Neuronal stem cell (in vitro differentiated cells): ENCODE results near the gene CACNA1C.

ENCODE experiments used
- DNase-seq: peaks from one replicate; pipeline ENCODE4 v3.0.0-alpha.2; 2013; ENCODE audit warnings: low spot score
- H2AFZ ChIP-seq: one replicate; pipeline ENCODE4 v1.6.1; 2013; ENCODE audit warnings: mild to moderate bottlenecking, low read length, inconsistent platforms
- H2AK5ac ChIP-seq: 2 replicates; pipeline ENCODE4 v1.6.1; 2013; ENCODE audit warnings: low read depth, mild to moderate bottlenecking, inconsistent platforms, low read length, moderate library complexity, mixed read lengths
- H2BK120ac ChIP-seq: 2 replicates; pipeline ENCODE4 v1.6.1; 2013; ENCODE audit warnings: low read depth, mild to moderate bottlenecking, inconsistent platforms, low read length, moderate library complexity, mixed read lengths
- H2BK12ac ChIP-seq: one replicate; pipeline ENCODE4 v1.6.1; 2013; ENCODE audit warnings: low read length, inconsistent platforms
- H2BK15ac ChIP-seq: 2 replicates; pipeline ENCODE4 v1.6.1; 2013; ENCODE audit warnings: mild to moderate bottlenecking, low read length, inconsistent platforms, mixed read lengths
- H2BK5ac ChIP-seq: one replicate; pipeline ENCODE4 v1.6.1; 2013; ENCODE audit warnings: inconsistent platforms, mild to moderate bottlenecking, low read length, moderate library complexity
- H3K14ac ChIP-seq: one replicate; pipeline ENCODE4 v1.6.1; 2013; ENCODE audit warnings: low read length, inconsistent platforms
- H3K18ac ChIP-seq: 2 replicates; pipeline ENCODE4 v1.6.1; 2013; ENCODE audit warnings: low read length, inconsistent platforms
- H3K23ac ChIP-seq: 2 replicates; pipeline ENCODE4 v1.6.1; 2013; ENCODE audit warnings: low read depth, mild to moderate bottlenecking, mixed read lengths, low read length, inconsistent platforms; ENCODE audit not compliant: poor library complexity
- H3K27ac ChIP-seq: replicated peaks from 3 replicates; pipeline ENCODE4 v1.5.1; 2013; ENCODE audit warnings: low read length, inconsistent platforms
- H3K27me3 ChIP-seq, 3 experiments: 2 replicates each; pipeline ENCODE4 v1.6.1; 2013; ENCODE audit warnings: low read length in 3 of 3, mild to moderate bottlenecking in 2 of 3, inconsistent platforms in 1 of 3, low read depth in 1 of 3, mixed read lengths in 1 of 3, moderate library complexity in 1 of 3; ENCODE audit not compliant: control insufficient read depth in 3 of 3, insufficient read depth in 3 of 3
- H3K36me3 ChIP-seq, 2 donors: replicated peaks in 1 of 2; 2 replicates each; pipeline ENCODE4 v1.6.1; 2013; ENCODE audit warnings: low read length in 2 of 2; ENCODE audit not compliant: control insufficient read depth in 2 of 2, insufficient read depth in 2 of 2
- H3K4ac ChIP-seq: 2 replicates; pipeline ENCODE4 v1.6.1; 2013; ENCODE audit warnings: inconsistent platforms, mild to moderate bottlenecking, low read length, moderate library complexity
- H3K4me1 ChIP-seq, 2 donors: 1 replicate in 1 of 2; 2 replicates in 1 of 2; pipeline ENCODE4 v1.6.1; 2013; ENCODE audit warnings: low read length in 2 of 2, low read depth in 1 of 2; ENCODE audit not compliant: control insufficient read depth in 2 of 2, insufficient read depth in 1 of 2
- H3K4me2 ChIP-seq: one replicate; pipeline ENCODE4 v1.6.1; 2013; ENCODE audit warnings: mild to moderate bottlenecking, low read length, inconsistent platforms; ENCODE audit not compliant: insufficient read depth, poor library complexity, severe bottlenecking
- H3K4me3 ChIP-seq, 2 donors: 2 replicates each; pipeline ENCODE4 v1.5.1; 2013; ENCODE audit warnings: low read length in 2 of 2, mild to moderate bottlenecking in 2 of 2, inconsistent platforms in 1 of 2, moderate library complexity in 1 of 2
- H3K79me1 ChIP-seq: one replicate; pipeline ENCODE4 v1.6.1; 2013; ENCODE audit warnings: low read depth, mild to moderate bottlenecking, inconsistent platforms, low read length, moderate library complexity
- H3K9ac ChIP-seq: one replicate; pipeline ENCODE4 v1.6.1; 2013; ENCODE audit warnings: mild to moderate bottlenecking, low read depth, low read length, inconsistent platforms; ENCODE audit not compliant: poor library complexity
- H3K9me3 ChIP-seq, 2 donors: replicated peaks in 1 of 2; 2 replicates each; pipeline versions ENCODE3 to v1.6.1; 2013; ENCODE audit warnings: low read length in 2 of 2, mild to moderate bottlenecking in 2 of 2, inconsistent platforms in 1 of 2, low read depth in 1 of 2, mixed read lengths in 1 of 2, moderate library complexity in 1 of 2; ENCODE audit not compliant: control insufficient read depth in 2 of 2, insufficient read depth in 1 of 2
- H4K8ac ChIP-seq: one replicate; pipeline ENCODE4 v1.6.1; 2013; ENCODE audit warnings: low read depth, mild to moderate bottlenecking, inconsistent platforms, low read length, moderate library complexity
- H4K91ac ChIP-seq: one replicate; pipeline ENCODE4 v1.6.1; 2013; ENCODE audit warnings: low read length, low read depth, mild to moderate bottlenecking, inconsistent platforms; ENCODE audit not compliant: poor library complexity
- WGBS, 2 donors: extraction: QIAGEN DNeasy Blood & Tissue Kit; methylation state at CpG; one replicate each; pipeline ENCODE4 v1.1.7; 2013; ENCODE audit warnings: missing lambda C conversion rate in 2 of 2, mixed read lengths in 1 of 2; ENCODE audit not compliant: insufficient read length in 2 of 2, insufficient replicate concordance in 1 of 2; ENCODE audit errors: extremely low coverage in 2 of 2; 5-methylcytosine and 5-hydroxymethylcytosine counted together

The CACNA1C gene

GRCh38 chr12:2240984-2241383, 188.2 kb downstream of the CACNA1C start:
- H3K4me1 ChIP-seq = peaks cover 0 to 25% of the 10 kb centered on the region in 2 donors

GRCh38 chr12:2242216-2242615, 189.4 kb downstream of the CACNA1C start:
- H3K27ac ChIP-seq = no peak overlapping the region
- no peak overlapping the region for H3K9ac ChIP-seq
- H3K23ac ChIP-seq = no peak overlapping the region
- no peaks in the 10 kb centered on the region for H3K36me3 ChIP-seq
- no peak overlapping the region for H2BK5ac ChIP-seq
- no peak overlapping the region for H3K14ac ChIP-seq
- H3K4me2 ChIP-seq = no peak overlapping the region
- H4K8ac ChIP-seq = no peak overlapping the region
- no peak overlapping the region for H4K91ac ChIP-seq
- no peak for DNase-seq
- WGBS, 2 donors = no CpG with 5 or more reads among the region's 5 CpGs
- H2AFZ ChIP-seq = no peak overlapping the region
- H3K79me1 ChIP-seq = no peaks in the 10 kb centered on the region
- no peak overlapping the region for H2BK12ac ChIP-seq
- H2BK120ac ChIP-seq = no peak overlapping the region
- H3K9me3 ChIP-seq = no peaks in the 10 kb centered on the region
- H3K4me3 ChIP-seq = no peak overlapping the region
- peaks cover 0 to 25% of the 10 kb centered on the region in 2 donors for H3K4me1 ChIP-seq
- no peaks in the 10 kb centered on the region for H3K27me3 ChIP-seq
- no peak overlapping the region for H2AK5ac ChIP-seq
- H3K4ac ChIP-seq = no peak overlapping the region
- no peak overlapping the region for H2BK15ac ChIP-seq
- H3K18ac ChIP-seq = no peak overlapping the region

More at GRCh38 chr12:2240984-2241383, 188.2 kb downstream of the CACNA1C start:
- Histone ChIP-seq H2AFZ (no peak overlapping the region), H3K4ac (no peak overlapping the region), H4K8ac (no peak overlapping the region), H3K23ac (no peak overlapping the region), H3K14ac (no peak overlapping the region), H3K79me1 (no peaks in the 10 kb centered on the region), H2AK5ac (no peak overlapping the region), H2BK5ac (no peak overlapping the region), H4K91ac (no peak overlapping the region), H3K9me3 (no peaks in the 10 kb centered on the region), H2BK12ac (no peak overlapping the region), H2BK15ac (no peak overlapping the region), H2BK120ac (no peak overlapping the region), H3K9ac (no peak overlapping the region), H3K27me3 (no peaks in the 10 kb centered on the region), H3K4me3 (no peak overlapping the region), H3K18ac (no peak overlapping the region), H3K27ac (no peak overlapping the region), H3K4me2 (no peak overlapping the region), H3K36me3 (no peaks in the 10 kb centered on the region)
- DNase-seq = no peak
- no CpG with 5 or more reads among the region's 8 CpGs for WGBS, 2 donors

- Histone ChIP-seq H3K9me3 (no peaks in the 10 kb centered on the region), H2BK15ac (no peak overlapping the region), H3K9ac (no peak overlapping the region), H2BK120ac (no peak overlapping the region), H3K79me1 (no peaks in the 10 kb centered on the region), H4K91ac (no peak overlapping the region), H2BK12ac (no peak overlapping the region), H3K23ac (no peak overlapping the region), H2AFZ (no peak overlapping the region), H3K27me3 (no peaks in the 10 kb centered on the region), H3K36me3 (no peaks in the 10 kb centered on the region), H3K27ac (no peak overlapping the region), H3K18ac (no peak overlapping the region), H3K14ac (no peak overlapping the region), H3K4ac (no peak overlapping the region), H3K4me1 (peaks cover 0 to 25% of the 10 kb centered on the region in 2 donors), H2BK5ac (no peak overlapping the region), H2AK5ac (no peak overlapping the region), H3K4me2 (no peak overlapping the region), H4K8ac (no peak overlapping the region), H3K4me3 (no peak overlapping the region)
- no CpG with 5 or more reads among the region's 3 CpGs for WGBS, 2 donors
- no peak for DNase-seq
Observed at GRCh38 chr12:2242816-2243215, 190.0 kb downstream of the CACNA1C start.

GRCh38 chr12:2243275-2243674, 190.5 kb downstream of the CACNA1C start:
- Histone ChIP-seq H3K27ac (no peak overlapping the region), H3K79me1 (no peaks in the 10 kb centered on the region), H2BK15ac (no peak overlapping the region), H2BK12ac (no peak overlapping the region), H4K91ac (no peak overlapping the region), H3K9ac (no peak overlapping the region), H2AFZ (no peak overlapping the region), H2BK5ac (no peak overlapping the region), H4K8ac (no peak overlapping the region), H3K27me3 (no peaks in the 10 kb centered on the region), H2AK5ac (no peak overlapping the region), H3K18ac (no peak overlapping the region), H3K14ac (no peak overlapping the region), H3K4me3 (no peak overlapping the region), H3K4me2 (no peak overlapping the region), H3K4ac (no peak overlapping the region), H2BK120ac (no peak overlapping the region), H3K36me3 (no peaks in the 10 kb centered on the region), H3K9me3 (no peaks in the 10 kb centered on the region), H3K4me1 (peaks cover 0 to 25% of the 10 kb centered on the region in 2 donors), H3K23ac (no peak overlapping the region)
- no CpG with 5 or more reads among the region's 2 CpGs for WGBS, 2 donors
- DNase-seq = no peak
